Muscle of leg (tissue), 11 donors: ENCODE results near the gene ANGPTL4. TPM values are rescaled to one million over a fixed set of nuclear protein-coding genes. Genes with fewer than 3 reads are reported as not detected.
"Not testable (repeated sequence)": the region's sequence is repeated elsewhere in the genome, so short reads cannot be mapped to it uniquely, and the experiment has no call there.

ENCODE experiments used
- DNase-seq: peaks from one replicate; pipeline ENCODE4 v3.0.0; 2013
- H3K27ac ChIP-seq: one replicate; pipeline ENCODE4 v1.5.1; 2013; ENCODE audit warnings: mild to moderate bottlenecking, low read length, control low read depth
- H3K27me3 ChIP-seq: one replicate; pipeline ENCODE4 v1.6.1; 2013; ENCODE audit warnings: low read length; ENCODE audit not compliant: control insufficient read depth, insufficient read depth
- H3K36me3 ChIP-seq: one replicate; pipeline ENCODE4 v1.6.1; 2013; ENCODE audit warnings: low read length; ENCODE audit not compliant: control insufficient read depth, insufficient read depth
- H3K4me1 ChIP-seq: one replicate; pipeline ENCODE4 v1.6.1; 2013; ENCODE audit warnings: low read length; ENCODE audit not compliant: control insufficient read depth, insufficient read depth
- H3K4me3 ChIP-seq: one replicate; pipeline ENCODE4 v1.5.1; 2013; ENCODE audit warnings: low read length, control low read depth
- H3K9me3 ChIP-seq: replicated peaks from 2 replicates; pipeline ENCODE4 v1.6.1; 2013; ENCODE audit warnings: low read depth, low read length; ENCODE audit not compliant: control insufficient read depth
- WGBS: methylation state at CpG from one replicate; pipeline ENCODE4 v1.1.5; 2013; ENCODE audit warnings: missing lambda C conversion rate; ENCODE audit not compliant: insufficient coverage; 5-methylcytosine and 5-hydroxymethylcytosine counted together
- polyA plus RNA-seq, 8 donors: library from polyadenylated mRNA; unstranded; fragments of 120-200 nt; gene quantifications; one replicate each; pipeline versions ENCODE4 v1.2.1 to v1.2.3, GENCODE V29; 2013; ENCODE audit warnings: inconsistent platforms in 1 of 8, low replicate concordance in 1 of 8; ENCODE audit not compliant: insufficient read length in 8 of 8, insufficient read depth in 1 of 8
- total RNA-seq: library from RNA; stranded (reverse); fragments of 120-200 nt; gene quantifications from one replicate; pipeline ENCODE4 v1.2.4, GENCODE V29; 2013

ANGPTL4 gene
- total and polyA plus RNA-seq, 9 donors, result 1.2 to 2.2 (median 1.9) TPM

DNA sequence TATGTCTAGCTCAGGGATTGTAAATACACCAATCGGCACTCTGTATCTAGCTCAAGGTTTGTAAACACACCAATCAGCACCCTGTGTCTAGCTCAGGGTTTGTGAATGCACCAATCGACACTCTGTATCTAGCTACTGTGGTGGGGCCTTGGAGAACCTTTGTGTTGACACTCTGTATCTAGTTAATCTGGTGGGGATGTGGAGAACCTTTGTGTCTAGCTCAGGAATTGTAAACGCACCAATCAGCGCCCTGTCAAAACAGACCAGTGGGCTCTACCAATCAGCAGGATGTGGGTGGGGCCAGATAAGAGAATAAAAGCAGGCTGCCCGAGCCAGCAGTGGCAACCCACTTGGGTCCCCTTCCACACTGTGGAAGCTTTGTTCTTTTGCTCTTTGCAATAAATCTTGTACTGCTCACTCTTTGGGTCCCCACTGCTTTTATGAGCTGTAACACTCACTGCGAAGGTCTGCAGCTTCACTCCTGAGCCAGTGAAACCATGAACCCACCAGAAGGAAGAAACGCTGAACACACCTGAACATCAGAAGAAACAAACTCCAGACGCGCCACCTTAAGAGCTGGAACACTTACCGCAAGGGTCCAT lies 12.5 kb downstream of the ANGPTL4 start:
- H3K9me3 ChIP-seq, H3K36me3 ChIP-seq, H3K4me1 ChIP-seq, H3K27me3 ChIP-seq, H3K27ac ChIP-seq, H3K4me3 ChIP-seq, DNase-seq: not testable (repeated sequence)
- WGBS, result 100% methylated on average over 1 of the region's 10 CpGs

- WGBS, result no CpG with 5 or more reads among the region's 1 CpG
- no peak overlapping the region for H3K4me3 ChIP-seq
- no peak for DNase-seq
- H3K27ac ChIP-seq, result no peak overlapping the region
- peaks cover 4% of the 10 kb centered on the region for H3K36me3 ChIP-seq
- no peaks in the 10 kb centered on the region for H3K27me3 ChIP-seq
- no peaks in the 10 kb centered on the region for H3K4me1 ChIP-seq
- no peaks in the 10 kb centered on the region for H3K9me3 ChIP-seq
Measured at GRCh38 chr19:8377598-8377997, 13.6 kb downstream of the ANGPTL4 start.

DNA sequence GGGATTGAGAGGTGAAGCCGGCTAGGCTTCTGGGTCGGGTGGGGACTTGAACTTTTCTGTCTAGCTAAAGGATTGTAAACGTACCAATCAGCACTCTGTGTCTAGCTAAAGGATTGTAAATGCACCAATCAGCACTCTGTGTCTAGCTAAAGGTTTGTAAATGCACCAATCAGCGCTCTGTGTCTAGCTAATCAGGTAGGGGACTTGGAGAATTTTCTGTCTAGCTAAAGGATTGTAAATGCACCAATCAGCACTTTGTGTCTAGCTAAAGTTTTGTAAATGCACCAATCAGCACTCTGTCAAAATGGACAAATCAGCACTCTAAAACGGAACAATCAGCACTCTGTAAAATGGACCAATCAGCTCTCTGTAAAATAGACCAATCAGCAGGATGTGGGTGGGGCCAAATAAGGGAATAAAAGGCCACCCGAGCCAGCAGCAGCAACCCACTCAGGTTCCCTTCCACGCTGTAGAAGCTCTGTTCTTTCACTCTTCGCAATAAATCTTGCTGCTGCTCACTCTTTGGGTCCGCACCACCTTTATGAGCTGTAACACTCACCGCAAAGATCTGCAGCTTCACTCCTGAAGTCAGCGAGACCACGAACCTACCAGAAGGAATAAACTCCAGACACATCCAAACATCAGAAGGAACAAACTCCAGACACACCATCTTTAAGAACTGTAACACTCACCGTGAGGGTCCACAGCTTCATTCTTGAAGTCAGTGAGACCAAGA lies 15.4 kb downstream of the ANGPTL4 start:
- H3K4me3 ChIP-seq, H3K9me3 ChIP-seq, DNase-seq, H3K4me1 ChIP-seq, H3K27me3 ChIP-seq, H3K36me3 ChIP-seq, H3K27ac ChIP-seq: not testable (repeated sequence)
- 95% methylated on average over 8 of the region's 13 CpGs for WGBS

DNA sequence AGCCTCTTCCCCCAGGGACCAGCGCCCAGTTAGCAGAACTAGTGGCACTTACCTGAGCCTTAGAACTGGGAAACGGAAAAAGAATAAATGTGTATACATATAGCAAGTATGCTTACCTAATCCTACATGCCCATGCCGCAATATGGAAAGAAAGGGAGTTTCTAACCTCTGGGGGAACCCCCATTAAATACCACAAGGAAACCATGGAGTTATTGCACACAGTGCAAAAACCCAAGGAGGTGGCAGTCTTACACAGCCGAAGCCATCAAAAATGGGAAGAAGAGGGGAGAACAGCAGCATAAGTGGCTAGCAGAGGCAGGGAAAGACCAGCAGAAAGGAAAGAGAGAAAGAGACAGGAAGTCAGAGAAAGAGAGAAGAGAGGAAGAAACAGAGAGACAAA lies 20.6 kb downstream of the ANGPTL4 start:
- not testable (repeated sequence) for H3K9me3 ChIP-seq, DNase-seq, H3K4me3 ChIP-seq, H3K36me3 ChIP-seq, H3K27ac ChIP-seq, H3K4me1 ChIP-seq, H3K27me3 ChIP-seq
- 89% methylated on average over 1 of the region's 4 CpGs for WGBS

DNA sequence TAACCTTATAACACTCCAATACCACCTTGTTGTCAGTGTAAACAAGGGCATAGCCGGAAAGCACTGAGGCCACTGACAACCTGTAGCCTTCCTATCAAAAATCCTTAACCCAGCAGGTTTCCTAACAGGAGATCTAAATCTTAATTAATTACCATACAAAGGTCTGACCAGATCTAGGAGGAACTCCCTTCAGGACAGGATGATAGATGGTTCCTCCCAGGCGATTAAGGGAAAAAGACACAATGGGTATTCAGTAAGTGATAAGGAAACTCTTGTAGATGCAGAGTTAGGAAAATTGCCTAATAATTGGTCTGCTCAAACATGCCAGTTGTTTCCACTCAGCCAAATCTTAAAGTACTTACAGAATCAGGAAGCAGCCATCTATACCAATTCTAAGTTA lies 21.1 kb downstream of the ANGPTL4 start:
- not testable (repeated sequence) for H3K9me3 ChIP-seq, H3K4me3 ChIP-seq, H3K27ac ChIP-seq, H3K27me3 ChIP-seq, H3K4me1 ChIP-seq, DNase-seq, H3K36me3 ChIP-seq
- WGBS, result no CpG with 5 or more reads among the region's 2 CpGs

DNA sequence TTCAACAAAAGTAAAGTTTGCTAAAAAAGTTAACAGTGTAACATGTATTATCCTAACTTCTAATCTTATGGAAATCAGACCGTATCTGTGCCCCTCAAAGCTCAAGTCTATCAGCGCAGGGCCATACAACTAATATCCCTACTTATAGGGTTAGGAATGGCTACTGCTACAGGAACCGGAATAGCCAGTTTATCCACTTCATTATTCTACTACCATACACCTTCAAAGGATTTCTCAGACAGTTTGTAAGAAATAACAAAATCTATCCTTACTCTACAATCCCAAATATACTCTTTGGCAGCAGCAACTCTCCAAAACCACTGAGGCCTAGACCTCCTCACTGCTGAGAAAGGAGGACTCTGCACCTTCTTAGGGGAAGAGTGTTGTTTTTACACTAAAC lies 21.6 kb downstream of the ANGPTL4 start:
- WGBS, result no CpG with 5 or more reads among the region's 3 CpGs
- not testable (repeated sequence) for H3K27ac ChIP-seq

DNA sequence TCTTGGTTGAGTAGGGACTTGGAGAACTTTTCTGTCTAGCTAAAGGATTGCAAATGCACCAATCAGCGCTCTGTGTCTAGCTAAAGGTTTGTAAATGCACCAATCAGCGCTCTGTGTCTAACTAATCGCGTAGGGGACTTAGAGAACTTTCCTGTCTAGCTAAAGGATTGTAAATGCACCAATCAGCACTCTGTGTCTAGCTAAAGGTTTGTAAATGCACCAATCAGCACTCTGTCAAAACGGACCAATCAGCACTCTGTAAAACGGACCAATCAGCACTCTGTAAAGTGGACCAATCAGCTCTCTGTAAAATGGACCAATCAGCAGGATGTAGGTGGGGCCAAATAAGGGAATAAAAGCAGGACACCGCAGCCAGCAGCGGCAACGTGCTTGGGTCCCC lies 22.5 kb downstream of the ANGPTL4 start:
- not testable (repeated sequence) for H3K36me3 ChIP-seq, DNase-seq, H3K27me3 ChIP-seq, H3K4me1 ChIP-seq, H3K4me3 ChIP-seq, H3K27ac ChIP-seq, H3K9me3 ChIP-seq
- WGBS, result 87% methylated on average over 6 of the region's 9 CpGs

More for the DNA sequence above, 21.6 kb downstream of the ANGPTL4 start:
- not testable (repeated sequence) for H3K9me3 ChIP-seq, H3K27me3 ChIP-seq, H3K4me3 ChIP-seq, DNase-seq, H3K4me1 ChIP-seq, H3K36me3 ChIP-seq

DNA sequence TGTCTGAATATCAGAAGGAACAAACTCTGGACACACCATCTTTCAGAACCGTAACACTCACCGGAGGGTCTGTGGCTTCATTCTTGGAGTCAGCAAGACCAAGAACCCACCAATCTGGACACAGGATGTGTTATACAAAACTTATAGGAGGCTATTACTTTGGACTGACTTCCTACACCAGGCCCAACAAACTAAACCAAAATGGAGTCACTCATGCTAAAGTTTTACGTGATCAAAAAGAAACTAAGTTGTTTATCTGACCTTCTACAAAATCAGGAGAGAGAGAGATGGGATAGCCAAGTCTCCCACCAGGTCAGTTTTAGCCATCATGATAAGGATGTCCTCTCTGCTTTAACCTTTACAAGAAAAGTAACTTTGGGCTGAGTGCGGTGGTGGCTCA lies 23.0 kb downstream of the ANGPTL4 start:
- H3K4me1 ChIP-seq, result peaks cover 12% of the 10 kb centered on the region
- H3K4me3 ChIP-seq, result no peak overlapping the region
- H3K27me3 ChIP-seq, result no peaks in the 10 kb centered on the region
- no peak for DNase-seq
- no peaks in the 10 kb centered on the region for H3K9me3 ChIP-seq
- H3K36me3 ChIP-seq, result no peaks in the 10 kb centered on the region
- no CpG with 5 or more reads among the region's 4 CpGs for WGBS
- H3K27ac ChIP-seq, result no peak overlapping the region

DNA sequence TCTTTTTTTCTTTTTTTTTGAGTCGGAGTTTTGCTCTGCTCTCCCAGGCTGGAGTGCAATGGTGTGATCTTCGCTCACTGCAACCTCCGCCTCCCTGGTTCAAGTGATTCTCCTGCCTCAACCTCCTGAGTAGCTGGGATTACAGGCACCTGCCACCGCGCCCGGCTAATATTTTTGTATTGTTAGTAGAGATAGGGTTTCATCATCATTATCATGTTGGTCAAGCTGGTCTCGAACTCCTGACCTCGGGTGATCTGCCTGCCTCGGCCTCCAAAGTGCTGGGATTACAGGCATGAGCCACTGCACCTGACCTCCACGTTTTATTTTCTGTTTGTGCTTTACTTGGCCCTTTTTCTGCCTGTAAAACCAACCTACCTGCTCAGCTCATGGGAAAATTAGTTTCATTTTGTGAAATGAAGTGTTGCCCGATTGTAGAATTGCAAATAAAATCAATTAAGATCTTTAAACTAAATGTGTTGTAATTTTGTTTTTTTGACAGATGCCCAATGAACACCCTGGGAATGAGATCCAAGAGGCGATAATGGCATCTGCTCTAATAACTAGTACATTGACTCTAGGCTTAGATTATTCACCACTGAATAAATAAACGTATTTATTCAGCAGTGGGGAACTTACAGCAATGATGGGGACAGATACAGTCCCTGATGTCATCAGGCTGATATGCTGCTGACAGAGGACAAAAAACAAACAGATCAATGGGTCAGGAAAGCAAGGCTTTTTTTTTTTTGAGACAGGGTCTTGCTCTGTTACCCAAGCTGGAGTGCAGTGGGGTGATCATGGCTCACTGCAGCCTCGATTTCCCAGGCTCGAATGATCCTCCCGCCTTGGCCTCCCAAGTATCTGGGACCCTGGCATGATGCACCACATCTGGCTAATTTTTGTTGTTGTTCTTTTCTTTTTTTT lies 24.0 kb downstream of the ANGPTL4 start:
- Histone ChIP-seq H3K4me1 (peaks cover 21% of the 10 kb centered on the region), H3K27ac (no peak overlapping the region), H3K36me3 (no peaks in the 10 kb centered on the region), H3K27me3 (no peaks in the 10 kb centered on the region), H3K9me3 (no peaks in the 10 kb centered on the region), H3K4me3 (no peak overlapping the region)
- DNase-seq, result no peak
- WGBS, result 83% methylated on average over 6 of the region's 16 CpGs

DNA sequence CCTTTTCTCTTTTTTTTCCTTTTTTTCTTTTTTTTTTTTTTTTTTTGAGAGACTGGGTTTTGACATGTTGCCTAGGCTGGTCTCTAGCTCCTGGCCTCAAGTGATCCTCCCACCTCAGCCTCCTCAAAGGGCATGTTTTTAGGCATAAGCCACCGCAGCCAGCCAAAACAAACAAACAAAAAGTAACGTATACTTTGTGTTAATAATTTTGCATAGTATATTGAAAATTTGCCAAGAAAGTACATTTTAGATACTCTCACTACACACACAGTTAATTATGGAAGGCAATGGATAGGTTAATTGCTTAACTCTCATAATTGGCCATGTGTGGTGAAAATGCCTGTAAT lies 24.6 kb downstream of the ANGPTL4 start:
- H3K4me3 ChIP-seq, result no peak overlapping the region
- no peaks in the 10 kb centered on the region for H3K27me3 ChIP-seq
- WGBS, result no CpG with 5 or more reads among the region's 2 CpGs
- H3K36me3 ChIP-seq, result no peaks in the 10 kb centered on the region
- peaks cover 27% of the 10 kb centered on the region for H3K4me1 ChIP-seq
- no peaks in the 10 kb centered on the region for H3K9me3 ChIP-seq
- DNase-seq, result no peak
- H3K27ac ChIP-seq, result no peak overlapping the region
